IPS-15b (cell line): ENCODE results near the gene GRIK1.

ENCODE experiments used
- H3K27me3 ChIP-seq: one replicate; pipeline ENCODE4 v1.6.1; 2013; ENCODE audit warnings: low read length; ENCODE audit not compliant: control insufficient read depth, insufficient read depth
- H3K36me3 ChIP-seq: one replicate; pipeline ENCODE4 v1.6.1; 2013; ENCODE audit warnings: low read length; ENCODE audit not compliant: control insufficient read depth, insufficient read depth
- H3K4me1 ChIP-seq: one replicate; pipeline ENCODE4 v1.6.1; 2013; ENCODE audit warnings: mild to moderate bottlenecking, low read length; ENCODE audit not compliant: control insufficient read depth, insufficient read depth
- H3K4me3 ChIP-seq: one replicate; pipeline ENCODE4 v1.5.1; 2013; ENCODE audit warnings: low read depth, low read length
- H3K9ac ChIP-seq: one replicate; pipeline ENCODE4 v1.6.1; 2013; ENCODE audit warnings: low read depth, mild to moderate bottlenecking, low read length
- H3K9me3 ChIP-seq: one replicate; pipeline ENCODE4 v1.6.1; 2013; ENCODE audit warnings: mild to moderate bottlenecking, low read length; ENCODE audit not compliant: control insufficient read depth, insufficient read depth

The GRIK1 gene

DNA sequence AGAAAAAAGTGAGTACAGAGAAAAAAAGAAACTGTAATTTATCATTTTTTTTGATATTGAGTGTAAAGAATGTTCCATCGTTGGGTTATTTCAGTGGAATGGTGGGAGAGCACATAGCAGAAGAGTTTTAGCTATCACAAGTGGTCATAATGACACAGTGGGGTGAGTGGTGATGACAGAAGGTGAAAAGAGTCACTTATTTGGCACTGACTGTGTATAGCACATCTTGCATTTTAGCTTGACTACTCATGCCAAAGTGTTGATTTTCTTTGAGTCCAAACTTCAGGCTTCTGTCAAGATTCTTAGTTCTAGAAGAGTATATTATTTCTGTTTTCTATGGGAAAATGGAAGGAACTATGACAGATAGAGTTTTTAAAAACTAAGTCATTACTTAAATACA is 261.2 kb downstream of the GRIK1 start:
- no peak overlapping the region for H3K4me3 ChIP-seq
- no peaks in the 10 kb centered on the region for H3K9me3 ChIP-seq
- no peaks in the 10 kb centered on the region for H3K36me3 ChIP-seq
- peaks cover 10% of the 10 kb centered on the region for H3K4me1 ChIP-seq
- no peak overlapping the region for H3K9ac ChIP-seq
- no peaks in the 10 kb centered on the region for H3K27me3 ChIP-seq

DNA sequence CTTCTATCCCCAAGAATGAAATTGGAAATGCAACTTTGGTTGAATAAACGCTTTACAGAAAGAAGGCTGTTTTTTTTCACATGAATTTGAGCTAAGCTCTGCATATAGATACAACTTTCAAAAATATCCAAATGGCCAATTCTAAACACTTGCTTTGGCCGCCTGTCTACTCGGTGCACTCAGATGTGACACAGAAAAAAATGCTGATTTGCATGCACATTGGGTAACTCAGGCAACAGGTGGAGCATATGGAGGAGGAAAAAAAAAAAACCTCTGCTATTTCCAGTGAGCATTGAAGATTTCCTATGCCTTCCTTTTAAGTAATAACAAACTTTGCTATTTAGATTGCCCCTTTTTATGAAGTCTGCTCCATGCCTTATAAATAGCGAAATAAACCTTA is 262.5 kb downstream of the GRIK1 start:
- Histone ChIP-seq H3K4me1 (peaks cover 10% of the 10 kb centered on the region), H3K9ac (no peak overlapping the region), H3K9me3 (no peaks in the 10 kb centered on the region), H3K36me3 (no peaks in the 10 kb centered on the region), H3K27me3 (no peaks in the 10 kb centered on the region), H3K4me3 (no peak overlapping the region)

DNA sequence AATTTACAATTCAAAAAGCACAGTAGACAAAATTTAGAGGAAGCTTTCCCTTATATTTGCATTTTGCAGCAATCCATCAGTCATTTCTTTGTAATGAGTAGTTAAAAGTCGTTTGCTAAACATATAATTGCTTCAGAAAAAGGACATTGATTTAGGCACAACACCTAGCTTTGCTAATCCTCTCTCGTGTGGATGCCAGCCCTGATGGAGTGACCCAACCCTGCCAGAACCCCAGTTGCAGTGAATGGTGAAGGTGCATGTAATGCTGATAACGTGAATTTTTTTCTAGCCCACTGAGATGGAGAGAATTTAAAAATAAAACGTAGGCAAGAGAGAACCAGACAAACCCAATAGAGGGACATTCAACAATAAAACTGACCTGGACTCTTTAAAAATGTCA is 263.4 kb downstream of the GRIK1 start:
- H3K4me3 ChIP-seq: no peak overlapping the region
- H3K9ac ChIP-seq: no peak overlapping the region
- H3K27me3 ChIP-seq: no peaks in the 10 kb centered on the region
- H3K9me3 ChIP-seq: no peaks in the 10 kb centered on the region
- H3K4me1 ChIP-seq: peaks cover 10% of the 10 kb centered on the region
- no peaks in the 10 kb centered on the region for H3K36me3 ChIP-seq

DNA sequence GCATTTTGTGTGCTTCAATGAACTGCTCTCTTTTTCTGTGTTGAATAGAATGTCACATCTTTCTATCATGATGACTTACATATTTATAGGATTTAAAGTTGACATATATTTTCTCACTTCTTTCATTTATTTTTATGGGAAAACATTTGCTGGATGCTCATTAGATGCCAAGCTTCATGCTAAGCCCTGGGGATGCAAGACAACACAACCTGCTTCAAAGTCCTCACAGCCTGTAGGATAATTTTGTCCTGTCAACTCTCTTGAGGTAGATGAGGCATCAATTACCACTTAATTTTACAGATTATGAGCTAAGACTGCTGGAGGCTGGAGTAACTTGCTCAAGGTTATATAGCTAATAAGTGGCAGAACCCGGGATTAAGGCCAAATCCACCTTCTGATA is 264.3 kb downstream of the GRIK1 start:
- Histone ChIP-seq H3K9ac (no peak overlapping the region), H3K27me3 (no peaks in the 10 kb centered on the region), H3K36me3 (no peaks in the 10 kb centered on the region), H3K9me3 (no peaks in the 10 kb centered on the region), H3K4me1 (peaks cover 10% of the 10 kb centered on the region), H3K4me3 (no peak overlapping the region)

DNA sequence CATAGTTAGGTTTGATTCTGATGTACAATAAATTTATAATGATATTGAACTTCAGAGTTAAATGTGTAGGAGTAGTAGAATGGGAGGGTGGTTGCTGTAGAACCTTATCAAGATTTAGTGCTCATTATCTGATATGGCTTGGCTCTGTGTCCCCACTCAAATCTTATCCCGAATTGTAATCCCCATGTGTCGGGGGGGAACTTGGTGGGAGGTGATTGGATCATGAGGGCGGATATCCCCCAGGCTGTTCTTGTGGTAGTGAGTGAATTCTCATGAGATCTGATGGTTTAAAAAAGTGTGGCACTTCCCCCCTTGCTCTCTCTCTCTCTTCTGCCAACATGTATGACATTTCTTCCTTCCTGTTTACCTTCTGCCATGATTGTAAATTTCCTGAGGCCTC is 265.5 kb downstream of the GRIK1 start:
- peaks cover 10% of the 10 kb centered on the region for H3K4me1 ChIP-seq
- no peak overlapping the region for H3K9ac ChIP-seq
- H3K27me3 ChIP-seq: no peaks in the 10 kb centered on the region
- no peaks in the 10 kb centered on the region for H3K36me3 ChIP-seq
- H3K9me3 ChIP-seq: no peaks in the 10 kb centered on the region
- H3K4me3 ChIP-seq: no peak overlapping the region

DNA sequence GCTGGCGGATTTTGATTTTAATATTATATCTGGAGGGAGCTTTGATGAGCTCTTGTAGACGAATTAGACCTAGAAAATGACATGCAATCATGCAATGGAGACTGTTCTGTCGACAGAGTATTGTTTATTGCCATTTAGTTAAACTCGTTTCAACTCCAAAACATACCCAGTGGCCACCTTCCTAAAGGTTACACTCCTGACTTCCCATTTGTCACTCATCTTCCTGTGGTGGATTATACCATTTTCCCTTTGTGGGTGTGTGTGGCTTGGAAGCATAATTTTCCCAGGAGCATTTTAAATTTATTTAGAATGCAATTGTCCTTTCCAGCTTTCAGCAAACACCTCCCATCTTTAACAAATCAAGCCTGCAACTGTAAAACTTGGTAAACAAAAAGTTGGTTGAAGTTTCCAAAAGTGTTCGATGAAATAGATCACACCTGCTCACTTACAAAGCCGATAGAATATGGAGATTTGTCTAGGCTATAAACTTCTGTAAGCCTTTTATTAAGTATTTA is 266.6 kb downstream of the GRIK1 start:
- no peaks in the 10 kb centered on the region for H3K9me3 ChIP-seq
- no peaks in the 10 kb centered on the region for H3K36me3 ChIP-seq
- H3K27me3 ChIP-seq: no peaks in the 10 kb centered on the region
- H3K4me3 ChIP-seq: no peak overlapping the region
- H3K9ac ChIP-seq: no peak overlapping the region
- peaks cover 10% of the 10 kb centered on the region for H3K4me1 ChIP-seq

DNA sequence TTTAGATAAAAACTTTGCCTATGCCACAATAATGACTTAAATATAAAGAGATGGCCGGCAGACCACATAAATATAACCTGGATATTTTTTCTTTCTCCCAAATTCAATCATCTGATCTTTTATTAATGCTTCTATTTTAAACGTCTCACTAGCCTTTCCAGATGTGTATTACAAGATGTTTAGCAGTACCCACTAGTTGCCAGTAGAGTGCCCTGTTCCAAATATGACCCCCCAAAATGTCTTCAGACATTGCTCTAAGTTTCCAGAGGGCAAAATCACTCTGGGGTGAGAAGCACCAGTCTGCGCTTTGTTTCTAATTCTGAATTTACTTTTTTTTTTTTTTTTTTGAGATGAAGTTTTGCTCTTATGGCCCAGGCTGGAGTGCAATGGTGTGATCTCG is 268.1 kb downstream of the GRIK1 start:
- no peak overlapping the region for H3K4me3 ChIP-seq
- H3K27me3 ChIP-seq: no peaks in the 10 kb centered on the region
- H3K36me3 ChIP-seq: no peaks in the 10 kb centered on the region
- no peak overlapping the region for H3K9ac ChIP-seq
- peaks cover 8% of the 10 kb centered on the region for H3K4me1 ChIP-seq
- H3K9me3 ChIP-seq: no peaks in the 10 kb centered on the region

DNA sequence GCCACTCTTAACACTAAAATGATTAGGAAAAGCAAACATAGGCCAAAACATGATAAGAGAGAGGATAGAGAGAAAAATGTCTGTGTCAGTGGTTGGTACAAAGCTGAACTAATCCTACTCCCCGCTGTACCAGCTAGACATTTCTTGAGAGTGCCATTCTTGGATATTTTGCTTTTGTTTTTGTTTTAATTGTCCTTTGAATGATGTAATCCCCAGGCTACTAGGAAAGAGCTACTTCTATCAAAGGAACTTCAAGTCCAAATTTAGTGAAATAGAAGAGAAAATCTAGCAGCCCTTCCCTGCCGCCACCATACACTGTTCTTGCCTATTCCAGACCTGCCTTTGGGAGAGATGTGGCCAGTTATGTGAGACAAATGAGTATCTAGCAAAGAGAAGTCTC is 269.6 kb downstream of the GRIK1 start:
- Histone ChIP-seq H3K27me3 (no peaks in the 10 kb centered on the region), H3K4me1 (peaks cover 4% of the 10 kb centered on the region), H3K4me3 (no peak overlapping the region), H3K36me3 (no peaks in the 10 kb centered on the region), H3K9ac (no peak overlapping the region), H3K9me3 (no peaks in the 10 kb centered on the region)

DNA sequence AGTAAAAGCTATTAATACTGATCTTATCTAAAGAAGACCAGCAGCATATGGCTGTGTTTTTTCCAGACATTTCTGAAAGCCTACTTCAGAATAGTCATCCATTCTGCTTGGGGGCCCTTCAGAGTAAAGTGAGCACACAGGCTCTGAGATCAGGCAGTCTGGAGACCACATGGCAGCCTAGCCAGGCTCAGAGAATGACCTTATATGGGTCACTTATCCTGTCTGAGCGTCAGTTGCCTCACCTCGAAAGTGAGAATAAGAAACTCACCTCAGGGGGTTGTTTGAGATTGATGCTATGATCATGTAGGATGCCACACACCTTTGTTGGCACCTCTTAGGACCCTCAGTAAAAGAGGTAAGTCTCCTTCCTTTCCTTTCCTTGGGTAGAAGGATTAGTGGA is 270.4 kb downstream of the GRIK1 start:
- H3K4me1 ChIP-seq: peaks cover 4% of the 10 kb centered on the region
- H3K27me3 ChIP-seq: no peaks in the 10 kb centered on the region
- H3K4me3 ChIP-seq: no peak overlapping the region
- H3K9me3 ChIP-seq: no peaks in the 10 kb centered on the region
- H3K36me3 ChIP-seq: no peaks in the 10 kb centered on the region
- H3K9ac ChIP-seq: no peak overlapping the region

DNA sequence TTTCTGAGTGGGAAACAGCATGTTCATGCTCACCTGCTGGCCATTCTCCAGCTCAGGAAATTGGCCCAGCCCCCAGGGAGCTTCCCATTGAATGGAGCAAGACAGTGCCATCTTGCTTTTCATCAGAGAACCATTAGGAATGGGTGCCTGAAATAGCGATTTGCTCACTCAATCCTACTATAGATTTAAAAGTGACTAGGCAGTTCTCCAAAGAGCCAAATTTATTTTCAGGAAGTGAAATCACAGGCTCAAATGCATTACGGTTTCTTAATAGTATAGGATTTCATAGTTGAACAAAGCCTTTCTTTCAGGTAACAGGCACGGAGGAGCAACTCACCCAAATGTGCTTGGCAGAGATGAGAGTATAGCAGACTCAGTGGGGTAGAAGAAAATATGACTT is 272.1 kb downstream of the GRIK1 start:
- Histone ChIP-seq H3K9me3 (no peaks in the 10 kb centered on the region), H3K27me3 (no peaks in the 10 kb centered on the region), H3K4me1 (peaks cover 4% of the 10 kb centered on the region), H3K4me3 (no peak overlapping the region), H3K9ac (no peak overlapping the region), H3K36me3 (no peaks in the 10 kb centered on the region)

DNA sequence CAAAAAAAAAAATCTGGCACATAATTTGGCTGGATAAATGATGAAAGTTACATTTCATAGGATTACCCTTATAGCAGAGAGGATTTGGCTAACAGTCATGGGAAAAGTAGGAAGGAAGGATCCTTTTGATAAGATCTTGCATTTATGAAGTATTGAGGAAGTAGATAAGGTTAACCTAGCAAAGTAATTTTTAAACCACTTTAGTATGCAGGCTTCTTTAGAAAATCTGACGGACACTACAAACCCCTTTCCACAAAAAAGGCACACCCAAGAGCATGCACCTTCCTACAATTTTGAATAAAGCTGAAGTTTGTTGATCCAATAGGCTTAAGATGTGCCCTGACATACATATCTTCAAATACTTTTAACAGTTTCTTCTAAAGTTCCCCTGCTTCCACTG is 275.2 kb downstream of the GRIK1 start:
- no peak overlapping the region for H3K4me3 ChIP-seq
- H3K4me1 ChIP-seq: peaks cover 4% of the 10 kb centered on the region
- no peaks in the 10 kb centered on the region for H3K9me3 ChIP-seq
- no peak overlapping the region for H3K9ac ChIP-seq
- H3K36me3 ChIP-seq: no peaks in the 10 kb centered on the region
- H3K27me3 ChIP-seq: no peaks in the 10 kb centered on the region

DNA sequence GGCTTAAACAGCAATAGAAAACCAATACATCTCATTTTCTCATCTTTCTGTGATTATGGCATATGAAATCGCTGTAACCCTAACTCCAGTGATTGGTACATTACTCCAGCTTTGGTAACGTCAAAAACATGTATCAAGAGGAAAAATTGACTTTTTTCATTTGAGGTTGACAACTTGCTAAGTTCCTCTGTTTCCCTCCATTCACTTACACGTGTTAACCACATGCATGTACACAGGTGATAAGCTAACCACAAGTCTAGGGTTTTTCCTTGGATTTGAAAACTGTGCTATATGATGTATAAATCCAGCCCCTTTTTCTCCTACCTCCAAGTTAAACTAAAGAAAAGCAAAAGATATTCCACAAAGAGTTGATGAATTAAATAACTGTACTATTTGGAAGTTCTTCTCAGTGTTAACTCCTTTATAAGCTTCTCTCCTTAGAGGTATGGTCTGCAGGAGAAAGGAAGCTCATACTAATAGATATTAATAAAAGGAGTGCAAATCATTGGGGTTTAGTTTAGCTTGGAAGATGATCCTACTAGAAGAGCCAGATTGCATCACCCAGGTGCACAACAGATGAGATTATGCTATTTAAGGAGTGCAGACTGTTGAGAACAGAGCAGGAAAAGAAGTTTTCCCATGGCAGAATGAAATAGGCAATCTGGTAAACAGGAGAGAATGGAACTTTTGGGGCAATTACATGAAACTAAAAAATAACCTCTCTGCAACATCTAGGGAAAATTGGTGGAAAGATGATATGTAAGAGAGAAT is 277.9 kb downstream of the GRIK1 start:
- Histone ChIP-seq H3K9ac (no peak overlapping the region), H3K4me3 (no peak overlapping the region), H3K9me3 (no peaks in the 10 kb centered on the region), H3K36me3 (no peaks in the 10 kb centered on the region), H3K4me1 (no peaks in the 10 kb centered on the region), H3K27me3 (no peaks in the 10 kb centered on the region)
